Activated gamma-delta T cell treated with Interleukin-2 at 50 U/mL for 16 hours (primary cell): ENCODE measurements around the gene MLEC.

Source experiments
- DNase-seq: peaks from one replicate; pipeline ENCODE4 v3.0.0-alpha.2; 2020

The MLEC gene

GRCh38 chr12:120749256-120749655, 62.3 kb downstream of the MLEC start:
- no peak for DNase-seq

DNA sequence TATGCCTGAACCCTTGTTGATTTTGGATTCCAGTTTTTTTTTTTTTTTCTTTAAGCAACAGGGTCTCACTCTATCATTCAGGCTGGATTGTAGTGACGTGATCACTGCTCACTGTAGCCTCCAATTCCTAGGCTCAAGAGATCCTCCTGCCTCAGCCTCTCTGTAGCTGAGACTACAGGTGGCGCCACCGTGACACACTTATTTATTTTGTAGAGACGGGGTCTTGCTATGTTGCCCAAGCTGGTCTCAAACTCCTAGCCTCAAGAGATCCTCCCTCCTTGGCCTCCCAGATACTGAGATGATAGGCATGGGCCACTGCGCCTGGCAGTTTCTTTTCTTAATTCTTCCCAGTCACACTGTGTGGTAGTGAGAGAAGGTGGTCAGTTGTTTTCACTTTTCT, 63.9 kb downstream of the MLEC start:
- no peak for DNase-seq

DNA sequence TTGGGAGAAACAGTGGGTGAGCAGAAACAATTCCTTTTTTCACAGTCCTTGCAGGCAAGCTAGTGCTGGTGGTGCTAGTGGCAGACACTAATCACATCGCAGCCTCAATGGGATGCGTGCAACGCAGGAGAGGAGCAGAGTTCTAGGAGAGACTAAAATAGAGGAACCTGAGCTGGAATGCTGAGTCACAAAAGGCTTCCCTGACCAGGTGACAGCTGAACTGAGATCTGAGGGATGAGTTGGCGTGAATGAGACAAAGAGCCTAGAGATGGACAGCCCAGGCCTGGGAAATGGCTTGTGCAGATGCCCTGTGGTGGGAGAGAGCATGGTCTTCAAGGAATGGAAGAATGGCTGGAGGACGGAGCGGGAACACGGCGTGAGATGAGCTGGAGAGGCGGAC, 64.4 kb downstream of the MLEC start:
- no peak for DNase-seq
